ENCODE measurements around the gene RWDD3.
A peak's percentile ranks its signal among the peaks of the same experiment; 100 is the strongest.

The RWDD3 gene

GRCh38 chr1:95201905-95202304 lies 32.1 kb upstream of the RWDD3 start:
- DNase-seq (ENCODE audit: low read depth): no peak
- no peak overlapping the region for H3K4me3 ChIP-seq (ENCODE audit: low read length)
- no peak for TF ChIP-seq CTCF (conservative IDR thresholded peaks at IDR 0.05; ENCODE audit: low read depth, low read length)

GRCh38 chr1:95203908-95204437 lies 30.0 kb upstream of the RWDD3 start:
- no peak for TF ChIP-seq CTCF (conservative IDR thresholded peaks at IDR 0.05; ENCODE audit: low read depth, low read length)
- no peak for DNase-seq (ENCODE audit: low read depth)
- H3K4me3 ChIP-seq (ENCODE audit: low read length): no peak overlapping the region

GRCh38 chr1:95206514-95206913 lies 27.5 kb upstream of the RWDD3 start:
- TF ChIP-seq CTCF (conservative IDR thresholded peaks at IDR 0.05; ENCODE audit: low read depth, low read length): no peak
- no peak overlapping the region for H3K4me3 ChIP-seq (ENCODE audit: low read length)
- no peak for DNase-seq (ENCODE audit: low read depth)

GRCh38 chr1:95207223-95207935 lies 26.6 kb upstream of the RWDD3 start:
- no peak for TF ChIP-seq CTCF (conservative IDR thresholded peaks at IDR 0.05; ENCODE audit: low read depth, low read length)
- DNase-seq (ENCODE audit: low read depth): no peak
- H3K4me3 ChIP-seq (ENCODE audit: low read length): no peak overlapping the region

GRCh38 chr1:95208876-95209275 lies 25.1 kb upstream of the RWDD3 start:
- no peak for DNase-seq (ENCODE audit: low read depth)
- no peak for TF ChIP-seq CTCF (conservative IDR thresholded peaks at IDR 0.05; ENCODE audit: low read depth, low read length)
- no peak overlapping the region for H3K4me3 ChIP-seq (ENCODE audit: low read length)

GRCh38 chr1:95209291-95209690 lies 24.7 kb upstream of the RWDD3 start:
- H3K4me3 ChIP-seq (ENCODE audit: low read length): no peak overlapping the region
- TF ChIP-seq CTCF (conservative IDR thresholded peaks at IDR 0.05; ENCODE audit: low read depth, low read length): no peak
- DNase-seq (ENCODE audit: low read depth): peak; percentile 21
